H9 (cell line): Measurements from ENCODE around the gene CPLANE1. TPM values are rescaled to one million over a fixed set of nuclear protein-coding genes. Genes with fewer than 3 reads are reported as not detected.

ENCODE experiments used
- DNase-seq: peaks from one replicate; pipeline ENCODE4 v3.0.0-alpha.2; 2017
- H2AFZ ChIP-seq: one replicate; pipeline ENCODE4 v1.6.1; 2013; ENCODE audit warnings: mild to moderate bottlenecking, low read length, control low read depth, moderate library complexity
- H2AK5ac ChIP-seq: 2 replicates; pipeline ENCODE4 v1.6.1; 2013; ENCODE audit warnings: low read length, control low read depth, mixed read lengths; ENCODE audit not compliant: insufficient read length
- H2BK120ac ChIP-seq: one replicate; pipeline ENCODE4 v1.6.1; 2013; ENCODE audit warnings: low read depth, mild to moderate bottlenecking, low read length, control low read depth, inconsistent platforms; ENCODE audit not compliant: poor library complexity, severe bottlenecking
- H2BK12ac ChIP-seq: 2 replicates; pipeline ENCODE4 v1.6.1; 2013; ENCODE audit warnings: low read length, control low read depth, mixed read lengths, low read depth; ENCODE audit not compliant: insufficient read length
- H2BK15ac ChIP-seq: 2 replicates; pipeline ENCODE4 v1.6.1; 2013; ENCODE audit warnings: low read depth, low read length, control low read depth
- H2BK20ac ChIP-seq: one replicate; pipeline ENCODE4 v1.6.1; 2013; ENCODE audit warnings: low read depth, mild to moderate bottlenecking, low read length, control low read depth, inconsistent platforms; ENCODE audit not compliant: poor library complexity, severe bottlenecking
- H2BK5ac ChIP-seq: 2 replicates; pipeline ENCODE4 v1.6.1; 2013; ENCODE audit warnings: low read length, control low read depth, mixed read lengths; ENCODE audit not compliant: insufficient read length
- H3K14ac ChIP-seq: 2 replicates; pipeline ENCODE4 v1.6.1; 2013; ENCODE audit warnings: low read length, control low read depth; ENCODE audit not compliant: insufficient read depth
- H3K18ac ChIP-seq: 2 replicates; pipeline ENCODE4 v1.6.1; 2013; ENCODE audit warnings: low read depth, mild to moderate bottlenecking, mixed read lengths, low read length, control low read depth; ENCODE audit not compliant: insufficient read length
- H3K23ac ChIP-seq: 2 replicates; pipeline ENCODE4 v1.6.1; 2013; ENCODE audit warnings: low read length, control low read depth, mixed read lengths, low read depth; ENCODE audit not compliant: insufficient read length
- H3K23me2 ChIP-seq: 2 replicates; pipeline ENCODE4 v1.6.1; 2013; ENCODE audit warnings: low read depth, mild to moderate bottlenecking, mixed read lengths, low read length, control low read depth; ENCODE audit not compliant: insufficient read length, poor library complexity, severe bottlenecking
- H3K27ac ChIP-seq: 2 replicates; pipeline ENCODE4 v1.5.1; 2013; ENCODE audit warnings: low read length, control low read depth, mixed read lengths, low read depth; ENCODE audit not compliant: insufficient read length
- H3K27me3 ChIP-seq: 2 replicates; pipeline ENCODE4 v1.6.1; 2013; ENCODE audit warnings: low read length, control low read depth, inconsistent platforms; ENCODE audit not compliant: insufficient read depth
- H3K4ac ChIP-seq: 2 replicates; pipeline ENCODE4 v1.6.1; 2013; ENCODE audit warnings: low read depth, mild to moderate bottlenecking, control low read depth, inconsistent platforms, low read length, moderate library complexity
- H3K4me1 ChIP-seq: 2 replicates; pipeline ENCODE4 v1.6.1; 2013; ENCODE audit warnings: low read length, control low read depth, inconsistent platforms; ENCODE audit not compliant: insufficient read depth
- H3K4me2 ChIP-seq: 2 replicates; pipeline ENCODE4 v1.6.1; 2013; ENCODE audit warnings: low read length, control low read depth, mixed read lengths; ENCODE audit not compliant: insufficient read length, insufficient read depth
- H3K56ac ChIP-seq: 2 replicates; pipeline ENCODE4 v1.6.1; 2013; ENCODE audit warnings: low read depth, mild to moderate bottlenecking, mixed read lengths, low read length, control low read depth; ENCODE audit not compliant: insufficient read length
- H3K79me1 ChIP-seq: 2 replicates; pipeline ENCODE4 v1.6.1; 2013; ENCODE audit warnings: low read depth, mild to moderate bottlenecking, moderate library complexity, low read length, control low read depth, inconsistent platforms; ENCODE audit not compliant: insufficient read depth, poor library complexity, severe bottlenecking
- H3K79me2 ChIP-seq: 2 replicates; pipeline ENCODE4 v1.6.1; 2013; ENCODE audit warnings: low read length, control low read depth, inconsistent platforms; ENCODE audit not compliant: insufficient read depth
- H3K9ac ChIP-seq: 2 replicates; pipeline ENCODE4 v1.6.1; 2013; ENCODE audit warnings: low read length, control low read depth, mixed read lengths; ENCODE audit not compliant: insufficient read length; ENCODE audit errors: extremely low read depth
- H3K9me3 ChIP-seq: one replicate; pipeline ENCODE4 v1.6.1; 2013; ENCODE audit warnings: low read depth, low read length, inconsistent platforms; ENCODE audit not compliant: control insufficient read depth
- H3T11ph ChIP-seq: one replicate; pipeline ENCODE4 v1.6.1; 2013; ENCODE audit warnings: mild to moderate bottlenecking, low read length, control low read depth, inconsistent platforms
- H4K20me1 ChIP-seq: one replicate; pipeline ENCODE4 v1.6.1; 2013; ENCODE audit not compliant: control insufficient read depth, insufficient read length, insufficient read depth
- H4K5ac ChIP-seq: 2 replicates; pipeline ENCODE4 v1.6.1; 2013; ENCODE audit warnings: low read depth, mild to moderate bottlenecking, mixed read lengths, low read length, control low read depth; ENCODE audit not compliant: insufficient read length
- H4K8ac ChIP-seq: replicated peaks from 2 replicates; pipeline ENCODE4 v1.6.1; 2013; ENCODE audit warnings: low read length, control low read depth, mixed read lengths, low read depth; ENCODE audit not compliant: insufficient read length
- H4K91ac ChIP-seq: 2 replicates; pipeline ENCODE4 v1.6.1; 2013; ENCODE audit warnings: low read depth, mild to moderate bottlenecking, moderate library complexity, mixed read lengths, low read length, control low read depth; ENCODE audit not compliant: insufficient read length
- H3K27ac Mint-ChIP-seq, 3 experiments: 2 replicates in 2 of 3; 3 replicates in 1 of 3; pipeline ENCODE4 v1.8.0; 2020 to 2021; ENCODE audit warnings: mixed read lengths in 3 of 3, mild to moderate bottlenecking in 1 of 3, moderate library complexity in 1 of 3
- H3K27me3 Mint-ChIP-seq: 2 replicates; pipeline ENCODE4 v1.8.0; 2021; ENCODE audit warnings: low read depth, mild to moderate bottlenecking, moderate library complexity, mixed read lengths
- H3K36me3 Mint-ChIP-seq, 3 experiments: 2 replicates in 2 of 3; 3 replicates in 1 of 3; pipeline ENCODE4 v1.8.0; 2020 to 2021; ENCODE audit warnings: low read depth in 3 of 3, mixed read lengths in 3 of 3; ENCODE audit not compliant: insufficient read depth in 1 of 3
- H3K4me1 Mint-ChIP-seq, 2 experiments: 2 replicates each; pipeline ENCODE4 v1.8.0; 2020; ENCODE audit warnings: mixed read lengths in 2 of 2
- H3K4me3 Mint-ChIP-seq, 2 experiments: 2 replicates in 1 of 2; 3 replicates in 1 of 2; pipeline ENCODE4 v1.8.0; 2020 to 2021; ENCODE audit warnings: mild to moderate bottlenecking in 2 of 2, mixed read lengths in 2 of 2, moderate library complexity in 1 of 2
- H3K9me3 Mint-ChIP-seq, 2 experiments: 2 replicates in 1 of 2; 3 replicates in 1 of 2; pipeline ENCODE4 v1.8.0; 2020; ENCODE audit warnings: mild to moderate bottlenecking in 2 of 2, mixed read lengths in 2 of 2, moderate library complexity in 1 of 2
- WGBS: extraction: QIAGEN DNeasy Blood & Tissue Kit; methylation state at CpG from one replicate; pipeline ENCODE4 v1.1.7; 2013; ENCODE audit warnings: missing lambda C conversion rate, low lambda C conversion rate, mixed read lengths; ENCODE audit not compliant: insufficient read length; ENCODE audit errors: extremely low coverage; 5-methylcytosine and 5-hydroxymethylcytosine counted together
- total RNA-seq: library from RNA; stranded (reverse); gene quantifications from 2 replicates; pipeline ENCODE4 v1.2.1, GENCODE V29; 2021
- TF ChIP-seq, protein P1 (sequence below): fragments of 200-600 bp; sonication (generic); conservative IDR thresholded peaks from 3 replicates; pipeline ENCODE4 v1.8.0; 2021; ENCODE audit warnings: antibody characterized with exemption, mild to moderate bottlenecking

Gene CPLANE1
- total RNA-seq, 1 experiment from 2014 or later = 11.6 TPM

DNA sequence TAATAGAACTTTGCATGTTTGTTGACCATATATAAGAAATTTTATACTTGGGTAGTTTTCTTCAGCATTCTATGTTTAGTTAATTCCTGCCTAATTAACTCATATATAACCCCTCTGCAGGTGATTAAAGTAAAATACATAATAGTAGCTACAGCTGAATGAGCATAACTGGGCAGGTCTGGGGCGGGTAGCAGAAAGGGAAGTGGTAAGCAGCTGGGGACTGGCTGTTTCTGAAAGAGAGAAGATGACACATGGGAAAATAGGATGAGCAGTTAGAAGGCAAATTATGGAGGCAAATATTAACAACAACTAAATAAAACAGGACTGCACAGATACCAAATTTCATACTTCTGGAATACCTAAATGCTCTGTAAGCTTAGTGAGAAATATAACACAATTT, 128.1 kb downstream of the CPLANE1 start:
- Histone ChIP-seq H3T11ph (no peak overlapping the region), H2BK120ac (no peak overlapping the region), H3K4me2 (no peak overlapping the region), H3K23me2 (no peaks in the 10 kb centered on the region), H2BK12ac (no peak overlapping the region), H4K91ac (no peak overlapping the region), H3K14ac (no peak overlapping the region), H4K5ac (no peak overlapping the region), H3K9ac (no peak overlapping the region), H3K4ac (no peak overlapping the region), H2AFZ (no peak overlapping the region), H3K9me3 (no peaks in the 10 kb centered on the region), H4K20me1 (no peaks in the 10 kb centered on the region), H3K4me1 (no peaks in the 10 kb centered on the region), H3K79me2 (no peaks in the 10 kb centered on the region), H3K18ac (no peak overlapping the region), H2AK5ac (no peak overlapping the region), H2BK15ac (no peak overlapping the region), H4K8ac (no peak overlapping the region), H3K27me3 (no peaks in the 10 kb centered on the region), H3K79me1 (no peaks in the 10 kb centered on the region), H3K27ac (no peak overlapping the region), H2BK5ac (no peak overlapping the region), H3K56ac (no peak overlapping the region), H3K23ac (no peak overlapping the region), H2BK20ac (no peak overlapping the region)
- H3K9me3 Mint-ChIP-seq = no peaks in the 10 kb centered on the region
- H3K27ac Mint-ChIP-seq = no peak overlapping the region
- WGBS = no CpG with 5 or more reads among the region's 1 CpG
- H3K27me3 Mint-ChIP-seq = no peaks in the 10 kb centered on the region
- H3K4me1 Mint-ChIP-seq = no peaks in the 10 kb centered on the region
- H3K36me3 Mint-ChIP-seq = peaks cover 0 to 7% (median 3%) of the 10 kb centered on the region in 3 experiments; a peak in 4 of 7 replicates
- H3K4me3 Mint-ChIP-seq = no peak overlapping the region
- TF ChIP-seq, protein P1, sequence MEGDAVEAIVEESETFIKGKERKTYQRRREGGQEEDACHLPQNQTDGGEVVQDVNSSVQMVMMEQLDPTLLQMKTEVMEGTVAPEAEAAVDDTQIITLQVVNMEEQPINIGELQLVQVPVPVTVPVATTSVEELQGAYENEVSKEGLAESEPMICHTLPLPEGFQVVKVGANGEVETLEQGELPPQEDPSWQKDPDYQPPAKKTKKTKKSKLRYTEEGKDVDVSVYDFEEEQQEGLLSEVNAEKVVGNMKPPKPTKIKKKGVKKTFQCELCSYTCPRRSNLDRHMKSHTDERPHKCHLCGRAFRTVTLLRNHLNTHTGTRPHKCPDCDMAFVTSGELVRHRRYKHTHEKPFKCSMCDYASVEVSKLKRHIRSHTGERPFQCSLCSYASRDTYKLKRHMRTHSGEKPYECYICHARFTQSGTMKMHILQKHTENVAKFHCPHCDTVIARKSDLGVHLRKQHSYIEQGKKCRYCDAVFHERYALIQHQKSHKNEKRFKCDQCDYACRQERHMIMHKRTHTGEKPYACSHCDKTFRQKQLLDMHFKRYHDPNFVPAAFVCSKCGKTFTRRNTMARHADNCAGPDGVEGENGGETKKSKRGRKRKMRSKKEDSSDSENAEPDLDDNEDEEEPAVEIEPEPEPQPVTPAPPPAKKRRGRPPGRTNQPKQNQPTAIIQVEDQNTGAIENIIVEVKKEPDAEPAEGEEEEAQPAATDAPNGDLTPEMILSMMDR = no peak
- no peak for DNase-seq
